ENCODE measurements around the gene FAAP20.

Gene FAAP20

GRCh38 chr1:2210084-2210653 is 15.6 kb upstream of the FAAP20 start:
- no peak for DNase-seq

- no peak for DNase-seq
Observed at GRCh38 chr1:2209400-2210083, 15.0 kb upstream of the FAAP20 start.

- DNase-seq = no peak
Observed at GRCh38 chr1:2208309-2209239, 14.0 kb upstream of the FAAP20 start.

GRCh38 chr1:2206813-2207487 is 12.4 kb upstream of the FAAP20 start:
- DNase-seq = no peak

GRCh38 chr1:2205191-2205952 is 10.8 kb upstream of the FAAP20 start:
- peak; percentile 92 for DNase-seq

GRCh38 chr1:2204415-2205190 is 10.0 kb upstream of the FAAP20 start:
- DNase-seq = no peak

- no peak for DNase-seq
Observed at GRCh38 chr1:2203671-2204414, 9.3 kb upstream of the FAAP20 start.

GRCh38 chr1:2202843-2203601 is 8.4 kb upstream of the FAAP20 start:
- no peak for DNase-seq

- no peak for DNase-seq
Observed at GRCh38 chr1:2202008-2202575, 7.5 kb upstream of the FAAP20 start.

- no peak for DNase-seq
Observed at GRCh38 chr1:2201062-2201461, 6.5 kb upstream of the FAAP20 start.

GRCh38 chr1:2200308-2200943 is 5.9 kb upstream of the FAAP20 start:
- DNase-seq = no peak

GRCh38 chr1:2199042-2199810 is 4.7 kb upstream of the FAAP20 start:
- DNase-seq = peak; percentile 64

- DNase-seq = no peak
Observed at GRCh38 chr1:2198571-2198970, 4.0 kb upstream of the FAAP20 start.

GRCh38 chr1:2197707-2198165 is 3.2 kb upstream of the FAAP20 start:
- DNase-seq = no peak

- DNase-seq = no peak
Observed at GRCh38 chr1:2196901-2197638, 2.5 kb upstream of the FAAP20 start.

- DNase-seq = no peak
Observed at GRCh38 chr1:2195785-2196184, 1.2 kb upstream of the FAAP20 start.

- DNase-seq = peak; percentile 80
Observed at GRCh38 chr1:2194898-2195673, 514 bp upstream of the FAAP20 start.
